Astrocyte (in vitro differentiated cells and primary cell): ENCODE data around the gene FANCL. TPM values are rescaled to one million over a fixed set of nuclear protein-coding genes. Genes with fewer than 3 reads are reported as not detected.
"Not testable (repeated sequence)": the region's sequence is repeated elsewhere in the genome, so short reads cannot be mapped to it uniquely, and the experiment has no call there.

Source experiments
- DNase-seq: peaks from one replicate; pipeline ENCODE4 v3.0.0-alpha.2; 2010; ENCODE audit warnings: low read depth
- FAIRE-seq: peaks from 2 replicates; lab custom pipeline; 2011; peaks lifted over from hg19 to GRCh38; lab: Jason Lieb, UNC
- H2AFZ ChIP-seq: 2 replicates; pipeline ENCODE4 v1.6.0; 2012; ENCODE audit warnings: low read depth, low read length, inconsistent platforms
- H3K27ac ChIP-seq: 2 replicates; pipeline ENCODE4 v1.5.1; 2011; ENCODE audit warnings: low read depth, low read length, inconsistent platforms
- H3K27me3 ChIP-seq: 2 replicates; pipeline ENCODE4 v1.6.0; 2011; ENCODE audit warnings: low read length, inconsistent platforms; ENCODE audit not compliant: insufficient read depth
- H3K36me3 ChIP-seq: 2 replicates; pipeline ENCODE4 v1.5.1; 2011; ENCODE audit warnings: low read length, inconsistent platforms; ENCODE audit not compliant: insufficient read depth
- H3K4me1 ChIP-seq: 2 replicates; pipeline ENCODE4 v1.5.1; 2011; ENCODE audit warnings: low read length, inconsistent platforms; ENCODE audit not compliant: insufficient read depth
- H3K4me2 ChIP-seq: 2 replicates; pipeline ENCODE4 v1.6.0; 2012; ENCODE audit warnings: low read length, inconsistent platforms
- H3K4me3 ChIP-seq: 2 replicates; pipeline ENCODE4 v1.5.1; 2011; ENCODE audit warnings: low read depth, mild to moderate bottlenecking, low read length, inconsistent platforms; ENCODE audit not compliant: insufficient read depth
- H3K79me2 ChIP-seq: 2 replicates; pipeline ENCODE4 v1.6.0; 2012; ENCODE audit warnings: mild to moderate bottlenecking, low read length, inconsistent platforms; ENCODE audit not compliant: insufficient read depth
- H3K9ac ChIP-seq: 2 replicates; pipeline ENCODE4 v1.6.0; 2012; ENCODE audit warnings: mild to moderate bottlenecking, low read length, inconsistent platforms
- H3K9me3 ChIP-seq: 2 replicates; pipeline ENCODE4 v1.5.1; 2012; ENCODE audit warnings: low read depth, mild to moderate bottlenecking, low read length, inconsistent platforms; ENCODE audit not compliant: insufficient read depth
- H4K20me1 ChIP-seq: 2 replicates; pipeline ENCODE4 v1.6.0; 2012; ENCODE audit warnings: low read length, inconsistent platforms; ENCODE audit not compliant: insufficient read depth
- H3K27ac Mint-ChIP-seq: one replicate; pipeline ENCODE4 v1.8.0; 2021; ENCODE audit warnings: mild to moderate bottlenecking, mixed read lengths; ENCODE audit not compliant: unreplicated experiment
- H3K27me3 Mint-ChIP-seq: one replicate; pipeline ENCODE4 v1.8.0; 2021; ENCODE audit warnings: low read depth, mixed read lengths; ENCODE audit not compliant: unreplicated experiment
- H3K36me3 Mint-ChIP-seq: one replicate; pipeline ENCODE4 v1.8.0; 2021; ENCODE audit warnings: low read depth, mixed read lengths; ENCODE audit not compliant: unreplicated experiment
- H3K4me1 Mint-ChIP-seq: one replicate; pipeline ENCODE4 v1.8.0; 2021; ENCODE audit warnings: low read depth, mixed read lengths; ENCODE audit not compliant: unreplicated experiment
- H3K4me3 Mint-ChIP-seq: one replicate; pipeline ENCODE4 v1.8.0; 2021; ENCODE audit warnings: mild to moderate bottlenecking, moderate library complexity, mixed read lengths; ENCODE audit not compliant: unreplicated experiment
- H3K9me3 Mint-ChIP-seq: one replicate; pipeline ENCODE4 v1.8.0; 2021; ENCODE audit warnings: mild to moderate bottlenecking, mixed read lengths; ENCODE audit not compliant: unreplicated experiment
- EZH2 ChIP-seq: IDR thresholded peaks from 2 replicates; pipeline ENCODE4 v1.6.1; 2012; ENCODE audit warnings: mild to moderate bottlenecking, low read length, inconsistent platforms; ENCODE audit not compliant: insufficient read depth
- total RNA-seq: library from RNA; stranded (reverse); gene quantifications from 2 replicates; pipeline ENCODE4 v1.2.1, GENCODE V29; 2021
- TF ChIP-seq, protein P1 (sequence below): IDR thresholded peaks from 2 replicates; pipeline ENCODE4 v1.5.1; 2011; ENCODE audit warnings: low read depth, mild to moderate bottlenecking, inconsistent platforms, low read length, moderate library complexity; ENCODE audit not compliant: insufficient read depth

FANCL gene
- total RNA-seq, 1 donor from 2014 or later = 10.7 TPM

- no peaks in the 10 kb centered on the region for H3K36me3 Mint-ChIP-seq
- H3K4me1 Mint-ChIP-seq = no peaks in the 10 kb centered on the region
- Histone ChIP-seq H4K20me1 (no peaks in the 10 kb centered on the region), H3K4me1 (no peaks in the 10 kb centered on the region), H3K9ac (no peak overlapping the region), H3K4me2 (no peak overlapping the region), H2AFZ (no peak overlapping the region), H3K27ac (no peak overlapping the region), H3K36me3 (no peaks in the 10 kb centered on the region), H3K9me3 (no peaks in the 10 kb centered on the region), H3K27me3 (no peaks in the 10 kb centered on the region), H3K4me3 (no peak overlapping the region), H3K79me2 (no peaks in the 10 kb centered on the region)
- FAIRE-seq = no peak
- H3K9me3 Mint-ChIP-seq = no peaks in the 10 kb centered on the region
- no peak for TF ChIP-seq EZH2
- TF ChIP-seq, protein P1, sequence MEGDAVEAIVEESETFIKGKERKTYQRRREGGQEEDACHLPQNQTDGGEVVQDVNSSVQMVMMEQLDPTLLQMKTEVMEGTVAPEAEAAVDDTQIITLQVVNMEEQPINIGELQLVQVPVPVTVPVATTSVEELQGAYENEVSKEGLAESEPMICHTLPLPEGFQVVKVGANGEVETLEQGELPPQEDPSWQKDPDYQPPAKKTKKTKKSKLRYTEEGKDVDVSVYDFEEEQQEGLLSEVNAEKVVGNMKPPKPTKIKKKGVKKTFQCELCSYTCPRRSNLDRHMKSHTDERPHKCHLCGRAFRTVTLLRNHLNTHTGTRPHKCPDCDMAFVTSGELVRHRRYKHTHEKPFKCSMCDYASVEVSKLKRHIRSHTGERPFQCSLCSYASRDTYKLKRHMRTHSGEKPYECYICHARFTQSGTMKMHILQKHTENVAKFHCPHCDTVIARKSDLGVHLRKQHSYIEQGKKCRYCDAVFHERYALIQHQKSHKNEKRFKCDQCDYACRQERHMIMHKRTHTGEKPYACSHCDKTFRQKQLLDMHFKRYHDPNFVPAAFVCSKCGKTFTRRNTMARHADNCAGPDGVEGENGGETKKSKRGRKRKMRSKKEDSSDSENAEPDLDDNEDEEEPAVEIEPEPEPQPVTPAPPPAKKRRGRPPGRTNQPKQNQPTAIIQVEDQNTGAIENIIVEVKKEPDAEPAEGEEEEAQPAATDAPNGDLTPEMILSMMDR = no peak
- H3K27ac Mint-ChIP-seq = no peak overlapping the region
- H3K27me3 Mint-ChIP-seq = no peaks in the 10 kb centered on the region
- no peak overlapping the region for H3K4me3 Mint-ChIP-seq
- DNase-seq = no peak
Measured at GRCh38 chr2:58268685-58269084, 27.6 kb upstream of the FANCL start.

DNA sequence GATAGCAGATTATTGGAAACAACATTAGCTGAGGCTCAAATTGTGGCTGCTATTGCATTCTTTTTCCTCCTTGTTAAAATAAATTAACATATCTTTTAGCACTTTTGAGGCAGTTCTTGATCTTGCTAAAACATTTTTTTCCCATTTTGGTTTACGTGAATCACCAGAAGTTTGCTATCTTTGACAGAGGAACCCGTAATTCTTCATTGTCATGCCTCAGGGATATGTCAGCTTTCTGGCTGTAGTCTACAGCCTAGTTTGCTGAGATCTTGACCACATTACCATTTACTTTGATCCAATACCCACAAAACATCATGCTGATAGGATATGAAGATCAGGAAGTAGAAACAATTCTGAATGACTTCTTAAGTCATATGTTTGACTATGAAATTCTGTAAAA is 25.1 kb upstream of the FANCL start:
- Histone ChIP-seq H3K27me3 (no peaks in the 10 kb centered on the region), H2AFZ (no peak overlapping the region), H3K9me3 (no peaks in the 10 kb centered on the region), H3K9ac (no peak overlapping the region), H4K20me1 (no peaks in the 10 kb centered on the region), H3K36me3 (no peaks in the 10 kb centered on the region), H3K27ac (no peak overlapping the region), H3K4me3 (no peak overlapping the region), H3K79me2 (no peaks in the 10 kb centered on the region), H3K4me2 (no peak overlapping the region), H3K4me1 (no peaks in the 10 kb centered on the region)
- no peaks in the 10 kb centered on the region for H3K27me3 Mint-ChIP-seq
- FAIRE-seq (no peak), DNase-seq (peak; percentile 67)
- no peaks in the 10 kb centered on the region for H3K36me3 Mint-ChIP-seq
- no peaks in the 10 kb centered on the region for H3K4me1 Mint-ChIP-seq
- no peaks in the 10 kb centered on the region for H3K9me3 Mint-ChIP-seq
- H3K4me3 Mint-ChIP-seq = no peak overlapping the region
- no peak overlapping the region for H3K27ac Mint-ChIP-seq
- no peak for TF ChIP-seq EZH2
- TF ChIP-seq, protein P1 = no peak

GRCh38 chr2:58261209-58261608 is 20.1 kb upstream of the FANCL start:
- H3K36me3 ChIP-seq = no peaks in the 10 kb centered on the region
- no peaks in the 10 kb centered on the region for H3K9me3 ChIP-seq
- H3K79me2 ChIP-seq = no peaks in the 10 kb centered on the region
- no peak overlapping the region for H3K4me2 ChIP-seq
- H3K27me3 ChIP-seq = no peaks in the 10 kb centered on the region
- no peak overlapping the region for H3K9ac ChIP-seq
- no peak overlapping the region for H2AFZ ChIP-seq
- FAIRE-seq (no peak), DNase-seq (no peak)
- no peak overlapping the region for H3K4me3 ChIP-seq
- Mint-ChIP-seq H3K9me3 (no peaks in the 10 kb centered on the region), H3K4me1 (no peaks in the 10 kb centered on the region), H3K27me3 (no peaks in the 10 kb centered on the region), H3K4me3 (no peak overlapping the region), H3K27ac (no peak overlapping the region), H3K36me3 (no peaks in the 10 kb centered on the region)
- TF ChIP-seq, protein P1 = no peak
- TF ChIP-seq EZH2 = no peak
- H3K27ac ChIP-seq = no peak overlapping the region
- no peaks in the 10 kb centered on the region for H3K4me1 ChIP-seq
- no peaks in the 10 kb centered on the region for H4K20me1 ChIP-seq

DNA sequence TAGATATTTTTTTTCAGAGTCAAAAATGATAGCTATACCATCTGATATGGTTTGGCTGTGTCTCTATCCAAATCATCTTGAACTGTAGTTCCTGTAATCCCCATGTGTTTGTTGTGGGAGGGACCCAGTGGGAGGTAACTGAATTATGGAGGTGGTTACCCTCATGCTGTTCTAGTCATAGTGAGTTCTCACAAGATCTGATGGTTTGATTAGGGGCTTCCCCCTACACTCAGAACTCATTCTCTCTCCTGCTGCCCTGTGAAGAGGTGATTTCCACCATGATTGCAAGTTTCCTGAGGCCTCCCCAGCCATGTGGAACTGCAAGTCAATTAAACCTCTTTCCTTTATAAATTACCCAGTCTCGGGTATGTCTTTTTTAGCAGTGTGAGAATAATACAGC is 17.3 kb upstream of the FANCL start:
- H3K9me3 Mint-ChIP-seq, H3K27me3 ChIP-seq, H2AFZ ChIP-seq, DNase-seq, FAIRE-seq, H3K36me3 ChIP-seq, H3K4me2 ChIP-seq, H3K9ac ChIP-seq, H3K27me3 Mint-ChIP-seq, H3K4me1 Mint-ChIP-seq, H4K20me1 ChIP-seq, H3K4me1 ChIP-seq, H3K79me2 ChIP-seq, H3K9me3 ChIP-seq, H3K4me3 Mint-ChIP-seq, H3K27ac ChIP-seq, H3K36me3 Mint-ChIP-seq, H3K27ac Mint-ChIP-seq, H3K4me3 ChIP-seq: not testable (repeated sequence)
